ENCODE measurements around the gene IFFO2. TPM values are rescaled to one million over a fixed set of nuclear protein-coding genes. Genes with fewer than 3 reads are reported as not detected.

IFFO2 gene
- total and polyA plus RNA-seq, 10 of the 15 experiments (the other 5 are each of a cell fraction or from before 2014, with no cell fraction given), result 1.2 to 18.4 (median 6.7) TPM

- FAIRE-seq (no peak), DNase-seq (ENCODE audit: low read depth, low spot score) (no peak), ATAC-seq (no peak)
- H3K4me2 ChIP-seq (ENCODE audit: control insufficient read depth, insufficient read depth), result no peak overlapping the region
- BruUV-seq (replicated peaks), result no TSS peak
- ChIA-PET CTCF (no interaction called here), SMC1A (ENCODE audit: uncharacterized antibody, unreplicated experiment) (no interaction called here), RAD21 (ENCODE audit: unreplicated experiment) (no interaction called here), POLR2A (no interaction called here)
- in situ Hi-C loops (cut with MboI) (no loop called here), intact Hi-C loops (cut with micrococcal nuclease; ENCODE audit: unreplicated experiment) (no loop called here)
- 81% methylated on average over 7 of the region's 7 CpGs for WGBS (ENCODE audit: insufficient coverage, insufficient replicate concordance, low lambda C conversion rate, missing lambda C conversion rate)
- H3K36me3 ChIP-seq (ENCODE audit: control insufficient read depth in 2 of 2, insufficient read depth in 2 of 2, low read length in 1 of 2), result no peaks in the 10 kb centered on the region; a peak in 1 of 4 replicates
- H4K20me1 ChIP-seq (ENCODE audit: control insufficient read depth, insufficient read depth), result no peaks in the 10 kb centered on the region; the same call in 1 of the 2 replicates
- H3K9ac ChIP-seq (ENCODE audit: control insufficient read depth, insufficient read depth, low read length), result no peak overlapping the region
- no peak overlapping the region for H3K4me3 ChIP-seq
- H3K27me3 ChIP-seq (replicated peaks in 1 of 2; ENCODE audit: control insufficient read depth in 2 of 2, insufficient read depth in 2 of 2, low read length in 1 of 2), result no peaks in the 10 kb centered on the region
- no peak overlapping the region for H2AFZ ChIP-seq (ENCODE audit: control insufficient read depth, low read depth, low read length)
- H3K9me3 ChIP-seq (replicated peaks; ENCODE audit: control insufficient read depth, insufficient read depth, low read length), result no peaks in the 10 kb centered on the region
- H3K79me2 ChIP-seq (ENCODE audit: control insufficient read depth, insufficient read depth, low read length), result peaks cover 11% of the 10 kb centered on the region
- no peak overlapping the region for H3K27ac ChIP-seq (ENCODE audit: control insufficient read depth, insufficient read depth)
- H3K4me1 ChIP-seq (ENCODE audit: control insufficient read depth, insufficient read depth, low read length), result peaks cover 34% of the 10 kb centered on the region
- TF ChIP-seq PKNOX1 (IDR thresholded peaks at IDR 0.05) (no peak), SKIL (IDR thresholded peaks at IDR 0.05; ENCODE audit: low read depth, poor library complexity, severe bottlenecking) (no peak), ZNF217 (IDR thresholded peaks at IDR 0.05) (no peak), REST (IDR thresholded peaks at IDR 0.05; ENCODE audit: low read depth, low read length) (no peak), GABPA (IDR thresholded peaks at IDR 0.05; ENCODE audit: low read depth) (no peak), MTA3 (IDR thresholded peaks at IDR 0.05; ENCODE audit: borderline replicate concordance, low read length) (no peak), IRF5 (IDR thresholded peaks at IDR 0.05; ENCODE audit: borderline replicate concordance) (no peak), ATF7 (IDR thresholded peaks at IDR 0.05; ENCODE audit: low read depth) (no peak), NR2C1 (IDR thresholded peaks at IDR 0.05) (no peak), TCF12 (IDR thresholded peaks at IDR 0.05; ENCODE audit: low read depth, low read length) (no peak), NKRF (conservative IDR thresholded peaks at IDR 0.05) (no peak), POLR2AphosphoS2 (IDR thresholded peaks at IDR 0.05; ENCODE audit: low read depth, low read length) (no peak)
Measured at GRCh38 chr1:18932879-18933278, 23.6 kb downstream of the IFFO2 start.

All from GM12878 (cell line).